B cell (primary cell): ENCODE data around the gene ZDHHC7. TPM values are rescaled to one million over a fixed set of nuclear protein-coding genes. Genes with fewer than 3 reads are reported as not detected.

Experiments used
- ATAC-seq: fragments of 200-7000 bp; cut with Tn5 transposase; one replicate; pipeline ENCODE4 v1.10.0; 2021; ENCODE audit warnings: low read depth, mild to moderate bottlenecking, moderate number of reproducible peaks, moderate library complexity
- CTCF ChIA-PET: fragments of 350-600 bp; sonication (Branson Sonifier 250); formaldehyde crosslinking; loops from one replicate; lab custom pipeline; 2021; ENCODE audit warnings: antibody characterized with exemption, inconsistent platforms; lab: Charles Lee
- POLR2A ChIA-PET: fragments of 350-600 bp; sonication (Branson Sonifier 250); formaldehyde crosslinking; loops from one replicate; lab custom pipeline; 2021; ENCODE audit warnings: antibody characterized with exemption; lab: Charles Lee
- DNase-seq: peaks from one replicate; pipeline ENCODE4 v3.0.0; 2013
- H2AFZ ChIP-seq: 2 replicates; pipeline ENCODE4 v1.6.1; 2012; ENCODE audit warnings: mild to moderate bottlenecking, low read depth, low read length; ENCODE audit not compliant: insufficient read depth, poor library complexity, severe bottlenecking
- H3K27ac ChIP-seq, 2 donors: 1 replicate in 1 of 2; 2 replicates in 1 of 2; pipeline ENCODE4 v1.5.1; 2012 to 2013; ENCODE audit warnings: low read length in 2 of 2, mild to moderate bottlenecking in 2 of 2, moderate library complexity in 1 of 2
- H3K27me3 ChIP-seq, 4 experiments: fragments of 200-600 bp in 1 of 4; sonication (generic) in 1 of 4; replicated peaks in 1 of 4; 1 replicate in 2 of 4; 2 replicates in 2 of 4; pipeline versions ENCODE4 v1.6.1 to v1.7.0; 2013 to 2016; ENCODE audit warnings: low read length in 3 of 4, mild to moderate bottlenecking in 2 of 4, mixed read lengths in 1 of 4, moderate library complexity in 1 of 4; ENCODE audit not compliant: insufficient read depth in 4 of 4, control insufficient read depth in 3 of 4; ENCODE audit errors: control extremely low read depth in 1 of 4
- H3K36me3 ChIP-seq, 2 experiments: replicated peaks in 1 of 2; 1 replicate in 1 of 2; 2 replicates in 1 of 2; pipeline versions ENCODE4 v1.6.1 to v1.7.1; 2013; ENCODE audit warnings: low read length in 1 of 2; ENCODE audit not compliant: insufficient read depth in 2 of 2, control insufficient read depth in 1 of 2; ENCODE audit errors: control extremely low read depth in 1 of 2, extremely low read depth in 1 of 2
- H3K4me1 ChIP-seq, 2 donors: fragments of 200-600 bp in 1 of 2; sonication (generic) in 1 of 2; 1 replicate in 1 of 2; 2 replicates in 1 of 2; pipeline versions ENCODE4 v1.5.1 to v1.6.1; 2013 to 2017; ENCODE audit warnings: low read length in 2 of 2; ENCODE audit not compliant: control insufficient read depth in 2 of 2, insufficient read depth in 2 of 2
- H3K4me2 ChIP-seq: replicated peaks from 2 replicates; pipeline ENCODE3; 2012; ENCODE audit warnings: mild to moderate bottlenecking, low read depth, low read length; ENCODE audit not compliant: poor library complexity, severe bottlenecking
- H3K4me3 ChIP-seq, 5 experiments: fragments of 200-600 bp in 1 of 5; sonication (generic) in 1 of 5; 1 replicate in 3 of 5; 2 replicates in 2 of 5; pipeline versions ENCODE4 v1.5.1 to v1.7.0; 2011 to 2016; ENCODE audit warnings: low read length in 4 of 5, mild to moderate bottlenecking in 4 of 5, low read depth in 2 of 5, control low read depth in 1 of 5, moderate library complexity in 1 of 5; ENCODE audit not compliant: insufficient read depth in 1 of 5; ENCODE audit errors: control extremely low read depth in 1 of 5, extremely low read depth in 1 of 5
- H3K79me2 ChIP-seq: fragments of 200-600 bp; sonication (generic); one replicate; pipeline ENCODE4 v1.6.0; 2016; ENCODE audit warnings: low read length; ENCODE audit not compliant: control insufficient read depth, insufficient read depth
- H3K9ac ChIP-seq: fragments of 200-600 bp; sonication (generic); 2 replicates; pipeline ENCODE4 v1.6.1; 2017; ENCODE audit warnings: mild to moderate bottlenecking, low read length, moderate library complexity
- H3K9me3 ChIP-seq, 3 donors: one replicate each; pipeline versions ENCODE4 v1.6.1 to v1.7.1; 2013; ENCODE audit warnings: low read length in 2 of 3; ENCODE audit not compliant: control insufficient read depth in 2 of 3, insufficient read depth in 1 of 3; ENCODE audit errors: control extremely low read depth in 1 of 3
- H4K20me1 ChIP-seq: 2 replicates; pipeline ENCODE4 v1.6.0; 2012; ENCODE audit warnings: mild to moderate bottlenecking, low read length; ENCODE audit not compliant: insufficient read depth, control insufficient read depth, poor library complexity, severe bottlenecking
- H3K27ac Mint-ChIP-seq: one replicate; pipeline ENCODE4 v1.8.0; 2021; ENCODE audit warnings: mixed read lengths
- H3K27me3 Mint-ChIP-seq: one replicate; pipeline ENCODE4 v1.8.0; 2021; ENCODE audit warnings: mixed read lengths
- H3K4me1 Mint-ChIP-seq: one replicate; pipeline ENCODE4 v1.8.0; 2021; ENCODE audit warnings: mixed read lengths
- H3K4me3 Mint-ChIP-seq: one replicate; pipeline ENCODE4 v1.8.0; 2021; ENCODE audit warnings: mixed read lengths
- H3K9me3 Mint-ChIP-seq: one replicate; pipeline ENCODE4 v1.8.0; 2022; ENCODE audit warnings: mixed read lengths; ENCODE audit not compliant: insufficient read depth
- CTCF ChIP-seq: fragments of 200-600 bp; IDR thresholded peaks from one replicate; pipeline ENCODE4 v1.8.0; 2022; ENCODE audit warnings: antibody characterized with exemption, mild to moderate bottlenecking
- EZH2 ChIP-seq: IDR thresholded peaks from 2 replicates; pipeline ENCODE4 v1.6.1; 2012; ENCODE audit warnings: borderline replicate concordance, low read depth, mild to moderate bottlenecking, moderate library complexity, low read length; ENCODE audit not compliant: insufficient read depth, poor library complexity, severe bottlenecking
- WGBS: methylation state at CpG from one replicate; pipeline ENCODE4 v1.1.5; 2013; ENCODE audit warnings: missing lambda C conversion rate; ENCODE audit not compliant: insufficient coverage; 5-methylcytosine and 5-hydroxymethylcytosine counted together
- intact Hi-C: fragments of 100-400 bp; cut with micrococcal nuclease; formaldehyde crosslinking; loops from one replicate; pipeline ENCODE4 v1.10.0; 2022
- polyA plus RNA-seq: library from polyadenylated mRNA; depleted of rRNA; stranded (reverse); fragments of >200 nt; gene quantifications from 2 replicates; pipeline ENCODE4 v1.2.3, GENCODE V29; 2012
- total RNA-seq, 2 donors: library from RNA; stranded (reverse); fragments of 120-200 nt in 1 of 2; gene quantifications; 1 replicate in 1 of 2; 2 replicates in 1 of 2; pipeline versions ENCODE4 v1.2.3 to v1.2.4, GENCODE V29; 2013 to 2022

Gene ZDHHC7
- total and polyA plus RNA-seq, 2 donors (not counting 1 experiment from before 2014, with no cell fraction given): 25.2 to 36.1 TPM

DNA sequence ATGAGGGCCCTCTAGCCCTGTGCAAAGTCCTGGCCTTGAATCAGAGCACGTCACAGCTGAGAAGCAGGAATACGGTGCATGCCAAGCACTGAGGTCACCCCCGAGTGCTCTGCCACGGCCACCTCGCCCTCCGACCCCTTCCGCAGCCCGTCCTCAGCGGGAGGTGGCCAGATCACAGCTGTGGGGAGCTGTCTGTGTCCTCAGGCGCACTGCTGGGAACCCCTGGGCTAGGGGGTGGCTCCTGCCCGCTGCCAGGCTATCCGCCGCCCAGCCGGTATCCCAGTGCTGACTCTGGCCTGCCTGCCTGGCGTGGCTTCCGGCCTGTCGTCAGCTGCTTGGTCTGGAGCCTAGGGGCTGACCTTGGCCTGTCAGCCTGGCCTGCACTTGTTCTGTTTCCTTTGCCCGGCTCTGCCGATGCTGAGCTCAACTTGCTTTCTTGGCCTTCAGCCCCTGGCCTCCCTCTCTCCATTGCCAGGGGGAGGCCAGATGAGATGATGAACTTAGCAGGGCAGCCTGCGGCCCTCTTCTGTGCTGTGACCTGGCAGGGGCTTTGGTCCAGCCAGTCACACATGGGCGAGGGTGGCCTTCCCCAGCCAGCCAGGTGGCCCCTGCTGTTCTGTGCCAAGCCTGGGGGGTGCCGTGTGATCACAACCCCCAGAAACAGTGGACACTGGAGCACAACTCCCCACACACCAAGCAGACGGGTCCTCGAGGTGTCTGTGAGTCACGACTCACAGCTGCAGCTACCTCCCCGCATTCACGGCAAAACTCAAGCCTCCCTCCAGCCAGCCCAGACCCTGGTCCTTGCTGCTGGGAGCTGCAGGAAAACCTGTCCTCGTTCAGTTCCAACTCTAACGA is 77.3 kb downstream of the ZDHHC7 start:
- no peak overlapping the region for H3K27ac ChIP-seq
- H3K9ac ChIP-seq: no peak overlapping the region
- ATAC-seq (no peak), DNase-seq (no peak)
- Mint-ChIP-seq H3K4me3 (no peak overlapping the region), H3K27ac (peak overlapping the region; percentile 37), H3K4me1 (no peaks in the 10 kb centered on the region), H3K27me3 (peaks cover 3% of the 10 kb centered on the region), H3K9me3 (no peaks in the 10 kb centered on the region)
- intact Hi-C loops: no loop called here
- no peak overlapping the region for H3K4me2 ChIP-seq
- H3K9me3 ChIP-seq: peaks cover 0 to 20% (median 0%) of the 10 kb centered on the region in 3 donors
- no peak overlapping the region for H3K4me3 ChIP-seq
- H3K36me3 ChIP-seq: no peaks in the 10 kb centered on the region
- ChIA-PET POLR2A (no interaction called here), CTCF (interaction anchor here (1.1 to 1.8 kb wide), 2 partner anchors 8 to 18 kb away, joined by 3 to 5 read pairs; no protein-coding TSS in a partner anchor)
- no peaks in the 10 kb centered on the region for H3K79me2 ChIP-seq
- H2AFZ ChIP-seq: no peak overlapping the region
- no peaks in the 10 kb centered on the region for H4K20me1 ChIP-seq
- H3K27me3 ChIP-seq: no peaks in the 10 kb centered on the region
- TF ChIP-seq CTCF (no peak), EZH2 (no peak)
- 94% methylated on average over 26 of the region's 29 CpGs for WGBS
- no peaks in the 10 kb centered on the region for H3K4me1 ChIP-seq

DNA sequence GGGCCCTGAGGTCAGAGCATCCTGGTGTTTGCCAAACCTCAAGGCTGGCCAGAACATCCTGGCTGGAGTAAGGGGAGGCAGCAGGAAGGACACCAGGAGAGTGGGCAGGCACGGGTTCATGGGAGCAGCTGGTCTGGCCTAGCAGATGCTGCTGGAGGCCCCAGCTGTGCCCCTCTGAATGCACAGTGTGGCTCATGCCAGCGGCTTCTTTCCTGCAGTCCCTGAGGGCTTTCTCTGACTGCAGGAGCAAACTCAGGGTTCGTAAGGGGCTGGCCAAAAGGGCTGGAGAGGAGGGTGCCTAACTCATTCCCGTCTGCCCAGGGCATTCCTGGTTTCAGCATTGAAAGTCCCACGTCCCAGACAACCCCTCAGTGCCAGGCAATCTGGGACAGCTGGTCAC is 78.7 kb downstream of the ZDHHC7 start:
- H3K9me3 Mint-ChIP-seq: no peaks in the 10 kb centered on the region
- peaks cover 0 to 20% (median 0%) of the 10 kb centered on the region in 3 donors for H3K9me3 ChIP-seq
- no peak overlapping the region for H3K4me3 ChIP-seq
- no peak for ATAC-seq
- no peaks in the 10 kb centered on the region for H3K79me2 ChIP-seq
- no peak overlapping the region for H3K27ac ChIP-seq
- no peaks in the 10 kb centered on the region for H3K27me3 ChIP-seq
- no peaks in the 10 kb centered on the region for H3K36me3 ChIP-seq
- intact Hi-C loops: no loop called here
- ChIA-PET CTCF (no interaction called here), POLR2A (no interaction called here)
- 47% methylated on average over 5 of the region's 5 CpGs for WGBS
- H3K4me1 Mint-ChIP-seq: no peaks in the 10 kb centered on the region
- H3K27me3 Mint-ChIP-seq: peaks cover under 1% of the 10 kb centered on the region
- no peak for TF ChIP-seq CTCF
- TF ChIP-seq EZH2: no peak
- no peaks in the 10 kb centered on the region for H4K20me1 ChIP-seq
- H3K4me2 ChIP-seq: no peak overlapping the region
- no peak overlapping the region for H2AFZ ChIP-seq
- no peak overlapping the region for H3K27ac Mint-ChIP-seq
- H3K4me3 Mint-ChIP-seq: no peak overlapping the region
- no peak overlapping the region for H3K9ac ChIP-seq
- H3K4me1 ChIP-seq: no peaks in the 10 kb centered on the region
- DNase-seq: no peak
